HCT116 (cell line): Measurements from ENCODE around the gene KPNA1. TPM values are rescaled to one million over a fixed set of nuclear protein-coding genes. Genes with fewer than 3 reads are reported as not detected.

ENCODE experiments used
- ATAC-seq: fragments of 200-7000 bp; cut with Tn5 transposase; 2 replicates; pipeline ENCODE4 v1.9.1; 2020; ENCODE audit warnings: mild to moderate bottlenecking, moderate library complexity
- BruUV-seq: library from RNA; stranded (reverse); fragments of 400-500 nt; replicated peaks from 2 replicates; lab custom pipeline; 2021; lab: Mats Ljungman, UMichigan
- CTCF ChIA-PET: fragments of 300-600 bp; sonication (Branson Sonifier 250); formaldehyde crosslinking; loops from one replicate; lab custom pipeline; 2021; ENCODE audit warnings: antibody characterized with exemption; lab: Charles Lee
- POLR2A ChIA-PET: fragments of 300-600, 350-600 bp; sonication (Branson Sonifier 250); formaldehyde crosslinking; loops from one replicate; lab custom pipeline; 2021; ENCODE audit warnings: antibody characterized with exemption; lab: Charles Lee
- RAD21 ChIA-PET, 2 experiments: fragments of 300-600 bp; sonication (Branson Sonifier 250); formaldehyde crosslinking; loops; one replicate each; lab custom pipeline; 2023; ENCODE audit warnings: low total read pairs in 2 of 2; ENCODE audit not compliant: uncharacterized antibody in 2 of 2, unreplicated experiment in 2 of 2, low non-redundant PET in 1 of 2; lab: Charles Lee
- DNase-seq: peaks from one replicate; pipeline ENCODE4 v3.0.0-alpha.2; 2010; ENCODE audit warnings: low read depth, low spot score
- H2AFZ ChIP-seq: fragments of 200-600 bp; shearing (Covaris generic), sonication (generic); 2 replicates; pipeline ENCODE4 v1.6.1; 2017; ENCODE audit warnings: low read depth, mixed run types, mixed read lengths, antibody characterized with exemption, low read length; ENCODE audit not compliant: poor library complexity, severe bottlenecking
- H3K27ac ChIP-seq: 2 replicates; pipeline ENCODE4 v1.5.1; 2012; ENCODE audit warnings: low read depth, low read length
- H3K27me3 ChIP-seq: fragments of 200-600 bp; sonication (generic); 2 replicates; pipeline ENCODE4 v1.6.1; 2016; ENCODE audit warnings: mixed run types, low read length, mixed read lengths; ENCODE audit not compliant: insufficient read depth
- H3K36me3 ChIP-seq, 2 experiments: fragments of 200-500 bp in 1 of 2; fragments of 200-600 bp in 1 of 2; sonication (Bioruptor generic) in 1 of 2; sonication (generic) in 1 of 2; 2 replicates each; pipeline versions ENCODE4 v1.5.1 to v1.6.1; 2014 to 2016; ENCODE audit warnings: low read length in 2 of 2, inconsistent platforms in 1 of 2, mixed read lengths in 1 of 2, mixed run types in 1 of 2; ENCODE audit not compliant: insufficient read depth in 2 of 2, control insufficient read depth in 1 of 2
- H3K4me1 ChIP-seq, 2 experiments: fragments of 200-600 bp in 1 of 2; sonication (generic) in 1 of 2; 2 replicates each; pipeline versions ENCODE4 v1.5.1 to v1.6.1; 2012 to 2017; ENCODE audit warnings: low read length in 2 of 2, inconsistent platforms in 1 of 2, mild to moderate bottlenecking in 1 of 2, mixed read lengths in 1 of 2, mixed run types in 1 of 2, moderate library complexity in 1 of 2; ENCODE audit not compliant: insufficient read depth in 2 of 2, control insufficient read depth in 1 of 2
- H3K4me2 ChIP-seq: fragments of 200-600 bp; sonication (generic); 2 replicates; pipeline ENCODE4 v1.6.1; 2017; ENCODE audit warnings: mixed run types, low read length, mixed read lengths
- H3K4me3 ChIP-seq, 2 experiments: fragments of 200-600 bp in 1 of 2; sonication (generic) in 1 of 2; replicated peaks in 1 of 2; 2 replicates each; pipeline ENCODE4 v1.5.1; 2011 to 2016; ENCODE audit warnings: low read length in 2 of 2, control low read depth in 1 of 2, low read depth in 1 of 2, mild to moderate bottlenecking in 1 of 2, mixed read lengths in 1 of 2, mixed run types in 1 of 2
- H3K79me2 ChIP-seq: fragments of 200-600 bp; sonication (generic); 2 replicates; pipeline ENCODE4 v1.6.1; 2017; ENCODE audit warnings: mild to moderate bottlenecking, mixed run types, low read length, moderate library complexity, mixed read lengths; ENCODE audit not compliant: insufficient read depth
- H3K9ac ChIP-seq: fragments of 200-600 bp; sonication (generic); 2 replicates; pipeline ENCODE4 v1.6.1; 2016; ENCODE audit warnings: low read length, mixed read lengths
- H3K9me2 ChIP-seq: fragments of 200-600 bp; sonication (generic), shearing (Covaris generic); 2 replicates; pipeline ENCODE4 v1.6.1; 2017; ENCODE audit warnings: mixed run types, mild to moderate bottlenecking, moderate library complexity; ENCODE audit not compliant: insufficient read depth
- H3K9me3 ChIP-seq, 2 experiments: fragments of 200-500 bp in 1 of 2; fragments of 200-600 bp in 1 of 2; sonication (Bioruptor generic) in 1 of 2; sonication (generic) in 1 of 2; 2 replicates each; pipeline ENCODE4 v1.6.1; 2014 to 2017; ENCODE audit warnings: low read length in 2 of 2, mixed read lengths in 2 of 2, inconsistent platforms in 1 of 2, low read depth in 1 of 2, mild to moderate bottlenecking in 1 of 2, mixed run types in 1 of 2, moderate library complexity in 1 of 2; ENCODE audit not compliant: control insufficient read depth in 1 of 2, insufficient read depth in 1 of 2
- H4K20me1 ChIP-seq: fragments of 200-600 bp; sonication (generic), shearing (Covaris generic); 2 replicates; pipeline ENCODE4 v1.6.1; 2017; ENCODE audit warnings: mixed run types, mild to moderate bottlenecking, moderate library complexity; ENCODE audit not compliant: insufficient read depth
- CBX3 ChIP-seq: IDR thresholded peaks from 2 replicates; pipeline ENCODE4 v1.6.1; 2012; ENCODE audit warnings: low read depth
- CEBPB ChIP-seq: IDR thresholded peaks from 2 replicates; pipeline ENCODE4 v1.6.1; 2012; ENCODE audit warnings: low read depth
- EGR1 ChIP-seq: IDR thresholded peaks from 2 replicates; pipeline ENCODE4 v1.6.1; 2012; ENCODE audit warnings: low read depth
- FOSL1 ChIP-seq: IDR thresholded peaks from 2 replicates; pipeline ENCODE4 v1.6.1; 2012; ENCODE audit warnings: low read depth
- JUND ChIP-seq: IDR thresholded peaks from 2 replicates; pipeline ENCODE4 v1.6.1; 2012
- POLR2A ChIP-seq: IDR thresholded peaks from 2 replicates; pipeline ENCODE4 v1.7.0; 2011; ENCODE audit warnings: borderline replicate concordance; ENCODE audit not compliant: insufficient read depth, insufficient read length; ENCODE audit errors: extremely low read depth
- SP1 ChIP-seq: IDR thresholded peaks from 2 replicates; pipeline ENCODE4 v1.6.1; 2012; ENCODE audit warnings: low read depth
- intact Hi-C: fragments of 100-400 bp; cut with micrococcal nuclease; formaldehyde crosslinking; loops from 2 replicates; pipeline ENCODE4 v1.10.0; 2022
- total RNA-seq: library from RNA; stranded (reverse); gene quantifications from one replicate; pipeline ENCODE4 v1.2.1, GENCODE V29; 2021; ENCODE audit not compliant: unreplicated experiment
- TF ChIP-seq, protein P1 (sequence below): IDR thresholded peaks from 2 replicates; pipeline ENCODE4 v1.6.1; 2012; ENCODE audit warnings: low read depth

Gene KPNA1
- total RNA-seq, 1 experiment from 2014 or later: 73.4 TPM

DNA sequence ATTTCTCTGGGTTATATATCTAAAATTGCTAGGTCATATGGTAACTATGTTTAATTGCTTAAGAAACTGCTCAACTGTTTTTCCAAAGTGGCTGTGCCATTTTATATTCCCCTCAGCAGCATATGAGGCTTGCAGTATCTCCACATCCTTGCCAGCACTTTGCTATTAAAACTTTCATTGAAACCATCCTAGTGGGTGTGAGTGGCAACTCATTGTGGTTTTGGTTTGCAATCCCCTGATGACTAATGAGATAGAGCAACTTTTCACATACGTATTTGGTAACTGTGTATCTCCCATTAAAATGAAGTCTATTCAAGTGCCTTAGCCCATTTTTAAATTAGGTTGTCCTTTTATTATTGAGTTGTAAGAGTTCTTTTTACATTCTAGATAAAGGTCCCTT, 17.3 kb downstream of the KPNA1 start:
- H2AFZ ChIP-seq: no peak overlapping the region
- H3K27ac ChIP-seq: no peak overlapping the region
- peaks cover 2 to 26% of the 10 kb centered on the region in 2 experiments; a peak in 3 of 4 replicates for H3K4me1 ChIP-seq
- ChIA-PET POLR2A (no interaction called here), RAD21 (no interaction called here), CTCF (no interaction called here)
- H3K4me3 ChIP-seq: no peak overlapping the region
- no peaks in the 10 kb centered on the region for H3K9me3 ChIP-seq
- H4K20me1 ChIP-seq: peaks cover 7% of the 10 kb centered on the region; the same call in 1 of the 2 replicates
- intact Hi-C loops: no loop called here
- DNase-seq (peak; percentile 45), ATAC-seq (peak; percentile 81)
- BruUV-seq: no TSS peak
- peaks cover 3% of the 10 kb centered on the region in 2 experiments; a peak in 3 of 4 replicates for H3K36me3 ChIP-seq
- no peak overlapping the region for H3K9ac ChIP-seq
- no peaks in the 10 kb centered on the region for H3K27me3 ChIP-seq
- TF ChIP-seq CBX3 (peak; percentile 50; the same call in 1 of the 2 replicates), EGR1 (0 out of 2 replicates have a peak, but pooled peaks have one; percentile 7), SP1 (peak; percentile 28; the same call in 1 of the 2 replicates), FOSL1 (peak; percentile 58), JUND (peak; percentile 47; the same call in 1 of the 2 replicates), CEBPB (peak; percentile 62; the same call in 1 of the 2 replicates), POLR2A (no peak)
- TF ChIP-seq, protein P1, sequence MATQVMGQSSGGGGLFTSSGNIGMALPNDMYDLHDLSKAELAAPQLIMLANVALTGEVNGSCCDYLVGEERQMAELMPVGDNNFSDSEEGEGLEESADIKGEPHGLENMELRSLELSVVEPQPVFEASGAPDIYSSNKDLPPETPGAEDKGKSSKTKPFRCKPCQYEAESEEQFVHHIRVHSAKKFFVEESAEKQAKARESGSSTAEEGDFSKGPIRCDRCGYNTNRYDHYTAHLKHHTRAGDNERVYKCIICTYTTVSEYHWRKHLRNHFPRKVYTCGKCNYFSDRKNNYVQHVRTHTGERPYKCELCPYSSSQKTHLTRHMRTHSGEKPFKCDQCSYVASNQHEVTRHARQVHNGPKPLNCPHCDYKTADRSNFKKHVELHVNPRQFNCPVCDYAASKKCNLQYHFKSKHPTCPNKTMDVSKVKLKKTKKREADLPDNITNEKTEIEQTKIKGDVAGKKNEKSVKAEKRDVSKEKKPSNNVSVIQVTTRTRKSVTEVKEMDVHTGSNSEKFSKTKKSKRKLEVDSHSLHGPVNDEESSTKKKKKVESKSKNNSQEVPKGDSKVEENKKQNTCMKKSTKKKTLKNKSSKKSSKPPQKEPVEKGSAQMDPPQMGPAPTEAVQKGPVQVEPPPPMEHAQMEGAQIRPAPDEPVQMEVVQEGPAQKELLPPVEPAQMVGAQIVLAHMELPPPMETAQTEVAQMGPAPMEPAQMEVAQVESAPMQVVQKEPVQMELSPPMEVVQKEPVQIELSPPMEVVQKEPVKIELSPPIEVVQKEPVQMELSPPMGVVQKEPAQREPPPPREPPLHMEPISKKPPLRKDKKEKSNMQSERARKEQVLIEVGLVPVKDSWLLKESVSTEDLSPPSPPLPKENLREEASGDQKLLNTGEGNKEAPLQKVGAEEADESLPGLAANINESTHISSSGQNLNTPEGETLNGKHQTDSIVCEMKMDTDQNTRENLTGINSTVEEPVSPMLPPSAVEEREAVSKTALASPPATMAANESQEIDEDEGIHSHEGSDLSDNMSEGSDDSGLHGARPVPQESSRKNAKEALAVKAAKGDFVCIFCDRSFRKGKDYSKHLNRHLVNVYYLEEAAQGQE: no peak
- H3K9me2 ChIP-seq: no peaks in the 10 kb centered on the region
- H3K79me2 ChIP-seq: peaks cover 85% of the 10 kb centered on the region
- H3K4me2 ChIP-seq: peak overlapping the region; percentile 43; the same call in 1 of the 2 replicates
